BLaER1 treated with 17β-estradiol and CSF1 and Interleukin-3, amounts not matched to agents 10 nM and 100 nM (cell line): Measurements from ENCODE around the gene NUP62.

Source experiments
- H3K27ac ChIP-seq, 11 experiments: shearing (Covaris generic); formaldehyde crosslinking; 2 replicates each; pipeline ENCODE4 v1.8.1; 2022
- H3K27me3 ChIP-seq, 11 experiments: shearing (Covaris generic); formaldehyde crosslinking; 2 replicates each; pipeline ENCODE4 v1.8.1; 2022
- H3K36me3 ChIP-seq, 11 experiments: shearing (Covaris generic); formaldehyde crosslinking; 2 replicates each; pipeline ENCODE4 v1.8.1; 2022
- H3K4me1 ChIP-seq, 10 experiments: shearing (Covaris generic); formaldehyde crosslinking; 2 replicates each; pipeline ENCODE4 v1.8.1; 2022
- H3K4me2 ChIP-seq, 11 experiments: shearing (Covaris generic); formaldehyde crosslinking; 2 replicates each; pipeline ENCODE4 v1.8.1; 2022
- H3K4me3 ChIP-seq, 10 experiments: shearing (Covaris generic); formaldehyde crosslinking; 2 replicates each; pipeline ENCODE4 v1.8.1; 2022
- H3K9ac ChIP-seq, 11 experiments: shearing (Covaris generic); formaldehyde crosslinking; 2 replicates each; pipeline ENCODE4 v1.8.1; 2022
- H3K9me3 ChIP-seq, 11 experiments: shearing (Covaris generic); formaldehyde crosslinking; replicated peaks in 1 of 11; 2 replicates each; pipeline ENCODE4 v1.8.1; 2022
- H4K20me1 ChIP-seq, 11 experiments: shearing (Covaris generic); formaldehyde crosslinking; 2 replicates each; pipeline ENCODE4 v1.8.1; 2022
- Cebpa-rat ChIP-seq, 11 experiments: shearing (Covaris generic); IDR thresholded peaks; 2 replicates each; pipeline ENCODE4 v1.8.1; 2022

Gene NUP62

GRCh38 chr19:49889038-49889686 lies 40.1 kb downstream of the NUP62 start:
- Histone ChIP-seq H3K4me1 (peaks cover 20 to 62% (median 53%) of the 10 kb centered on the region in 10 experiments), H3K27ac (no peak overlapping the region), H3K27me3 (peaks cover 0 to 14% (median 0%) of the 10 kb centered on the region in 11 experiments; a peak in 6 of 22 replicates), H3K9me3 (peaks cover 0 to 7% (median 0%) of the 10 kb centered on the region in 11 experiments; a peak in 2 of 22 replicates), H3K4me2 (peak overlapping the region in 7 of 11 experiments; percentile 72 to 97 (median 84); a peak in 10 of 22 replicates), H3K36me3 (peaks cover 0 to 70% (median 9%) of the 10 kb centered on the region in 11 experiments; a peak in 13 of 22 replicates), H3K4me3 (no peak overlapping the region), H4K20me1 (peaks cover 0 to 50% (median 0%) of the 10 kb centered on the region in 11 experiments; a peak in 9 of 22 replicates), H3K9ac (no peak overlapping the region)
- TF ChIP-seq Cebpa-rat (IDR thresholded peaks at IDR 0.05) = no peak

- no peak for TF ChIP-seq Cebpa-rat (IDR thresholded peaks at IDR 0.05)
- H3K4me1 ChIP-seq = peaks cover 27 to 69% (median 56%) of the 10 kb centered on the region in 10 experiments
- H3K9me3 ChIP-seq = peaks cover 0 to 7% (median 0%) of the 10 kb centered on the region in 11 experiments; a peak in 2 of 22 replicates
- H3K27me3 ChIP-seq = peaks cover 0 to 14% (median 0%) of the 10 kb centered on the region in 11 experiments; a peak in 6 of 22 replicates
- peaks cover 0 to 55% (median 0%) of the 10 kb centered on the region in 11 experiments; a peak in 9 of 22 replicates for H4K20me1 ChIP-seq
- H3K36me3 ChIP-seq = peaks cover 4 to 77% (median 16%) of the 10 kb centered on the region in 11 experiments; a peak in 21 of 22 replicates
- H3K27ac ChIP-seq = no peak overlapping the region
- peak overlapping the region in 1 of 11 experiments; percentile 18; a peak in 1 of 22 replicates for H3K4me2 ChIP-seq
- no peak overlapping the region for H3K9ac ChIP-seq
- no peak overlapping the region for H3K4me3 ChIP-seq
Measured at GRCh38 chr19:49888510-49888824, 40.8 kb downstream of the NUP62 start.

GRCh38 chr19:49887665-49888509 lies 41.4 kb downstream of the NUP62 start:
- Histone ChIP-seq H3K4me1 (peaks cover 30 to 72% (median 54%) of the 10 kb centered on the region in 10 experiments), H3K9ac (no peak overlapping the region), H3K9me3 (peaks cover 2 to 12% (median 4%) of the 10 kb centered on the region in 11 experiments; a peak in 19 of 22 replicates), H4K20me1 (peaks cover 0 to 56% (median 0%) of the 10 kb centered on the region in 11 experiments; a peak in 9 of 22 replicates), H3K4me3 (no peak overlapping the region), H3K27ac (no peak overlapping the region), H3K27me3 (peaks cover 0 to 14% (median 0%) of the 10 kb centered on the region in 11 experiments; a peak in 6 of 22 replicates), H3K4me2 (peak overlapping the region in 7 of 11 experiments; percentile 7 to 60 (median 34); a peak in 10 of 22 replicates), H3K36me3 (peaks cover 10 to 78% (median 21%) of the 10 kb centered on the region in 11 experiments)
- TF ChIP-seq Cebpa-rat (IDR thresholded peaks at IDR 0.05) = no peak

GRCh38 chr19:49887037-49887664 lies 42.2 kb downstream of the NUP62 start:
- H3K27ac ChIP-seq = no peak overlapping the region
- H3K4me3 ChIP-seq = no peak overlapping the region
- no peak overlapping the region for H3K9ac ChIP-seq
- H3K27me3 ChIP-seq = peaks cover 0 to 14% (median 0%) of the 10 kb centered on the region in 11 experiments; a peak in 6 of 22 replicates
- no peak for TF ChIP-seq Cebpa-rat (IDR thresholded peaks at IDR 0.05)
- peaks cover 0 to 53% (median 0%) of the 10 kb centered on the region in 11 experiments; a peak in 9 of 22 replicates for H4K20me1 ChIP-seq
- H3K9me3 ChIP-seq = peaks cover 4 to 17% (median 8%) of the 10 kb centered on the region in 11 experiments; a peak in 19 of 22 replicates
- H3K36me3 ChIP-seq = peaks cover 17 to 78% (median 29%) of the 10 kb centered on the region in 11 experiments
- peaks cover 30 to 73% (median 54%) of the 10 kb centered on the region in 10 experiments for H3K4me1 ChIP-seq
- H3K4me2 ChIP-seq = peak overlapping the region in 7 of 11 experiments; percentile 7 to 60 (median 34); a peak in 10 of 22 replicates

GRCh38 chr19:49884760-49885159 lies 44.5 kb downstream of the NUP62 start:
- peaks cover 37 to 88% (median 53%) of the 10 kb centered on the region in 11 experiments for H3K36me3 ChIP-seq
- peak overlapping the region in 7 of 11 experiments; percentile 2 to 75 (median 46); a peak in 10 of 22 replicates for H3K27ac ChIP-seq
- peak overlapping the region; percentile 23 to 78 (median 60); a peak in 20 of 22 replicates for H3K4me2 ChIP-seq
- peaks cover 30 to 68% (median 53%) of the 10 kb centered on the region in 10 experiments for H3K4me1 ChIP-seq
- no peak for TF ChIP-seq Cebpa-rat (IDR thresholded peaks at IDR 0.05)
- H3K4me3 ChIP-seq = no peak overlapping the region
- peaks cover 0 to 2% (median 0%) of the 10 kb centered on the region in 11 experiments; a peak in 3 of 22 replicates for H3K27me3 ChIP-seq
- H3K9me3 ChIP-seq = peaks cover 4 to 13% (median 8%) of the 10 kb centered on the region in 11 experiments; a peak in 19 of 22 replicates
- H4K20me1 ChIP-seq = peaks cover 0 to 45% (median 0%) of the 10 kb centered on the region in 11 experiments; a peak in 8 of 22 replicates
- H3K9ac ChIP-seq = peak overlapping the region in 10 of 11 experiments; percentile 26 to 73 (median 42); a peak in 14 of 22 replicates

- no peaks in the 10 kb centered on the region for H3K27me3 ChIP-seq
- H3K36me3 ChIP-seq = peaks cover 37 to 87% (median 57%) of the 10 kb centered on the region in 11 experiments
- peak overlapping the region; percentile 23 to 78 (median 60); a peak in 21 of 22 replicates for H3K4me2 ChIP-seq
- H3K4me1 ChIP-seq = peaks cover 32 to 69% (median 55%) of the 10 kb centered on the region in 10 experiments
- peak overlapping the region in 10 of 11 experiments; percentile 26 to 73 (median 42); a peak in 18 of 22 replicates for H3K9ac ChIP-seq
- H3K27ac ChIP-seq = peak overlapping the region in 7 of 11 experiments; percentile 2 to 75 (median 46); a peak in 12 of 22 replicates
- peaks cover 0 to 38% (median 0%) of the 10 kb centered on the region in 11 experiments; a peak in 6 of 22 replicates for H4K20me1 ChIP-seq
- peaks cover 4 to 10% (median 8%) of the 10 kb centered on the region in 11 experiments; a peak in 19 of 22 replicates for H3K9me3 ChIP-seq
- no peak for TF ChIP-seq Cebpa-rat (IDR thresholded peaks at IDR 0.05)
- no peak overlapping the region for H3K4me3 ChIP-seq
Measured at GRCh38 chr19:49884109-49884508, 45.2 kb downstream of the NUP62 start.

- Histone ChIP-seq H3K27me3 (no peaks in the 10 kb centered on the region), H3K27ac (no peak overlapping the region; a peak in 1 of 22 replicates), H3K4me2 (peak overlapping the region in 6 of 11 experiments; percentile 60 to 78 (median 74); a peak in 10 of 22 replicates), H4K20me1 (peaks cover 0 to 32% (median 0%) of the 10 kb centered on the region in 11 experiments; a peak in 5 of 22 replicates), H3K4me3 (no peak overlapping the region), H3K4me1 (peaks cover 42 to 80% (median 60%) of the 10 kb centered on the region in 10 experiments), H3K9ac (peak overlapping the region in 5 of 11 experiments; percentile 36 to 73 (median 62); a peak in 6 of 22 replicates), H3K9me3 (peaks cover 4 to 10% (median 8%) of the 10 kb centered on the region in 11 experiments; a peak in 19 of 22 replicates), H3K36me3 (peaks cover 37 to 82% (median 57%) of the 10 kb centered on the region in 11 experiments)
- TF ChIP-seq Cebpa-rat (IDR thresholded peaks at IDR 0.05) = no peak
Measured at GRCh38 chr19:49883094-49883493, 46.2 kb downstream of the NUP62 start.
